Measurements from ENCODE around the gene DPH6.
"Not testable (repeated sequence)": the region's sequence is repeated elsewhere in the genome, so short reads cannot be mapped to it uniquely, and the experiment has no call there.

DNA sequence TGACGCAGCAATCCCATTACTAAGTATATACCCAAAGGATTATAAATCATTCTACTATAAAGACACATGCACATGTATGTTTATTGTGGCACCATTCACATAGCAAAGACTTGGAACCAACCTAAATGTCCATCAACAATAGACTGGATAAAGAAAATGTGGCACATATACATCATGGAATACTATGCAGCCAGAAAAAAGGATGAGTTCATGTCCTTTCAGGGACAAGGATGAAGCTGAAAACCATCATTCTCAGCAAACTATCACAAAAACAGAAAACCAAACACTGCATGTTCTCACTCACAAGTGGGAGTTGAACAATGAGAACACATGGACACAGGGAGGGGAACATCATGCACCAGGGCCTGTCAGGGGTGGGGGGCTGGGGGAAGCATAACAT lies 167.5 kb downstream of the DPH6 start:
- TF ChIP-seq CTCF, POLR2A, EP300 (IDR thresholded peaks at IDR 0.05): not testable (repeated sequence)
